Measurements from ENCODE around the gene NPB. TPM values are rescaled to one million over a fixed set of nuclear protein-coding genes. Genes with fewer than 3 reads are reported as not detected.
A peak's percentile ranks its signal among the peaks of the same experiment; 100 is the strongest.

The NPB gene
- polyA plus RNA-seq, 1 of the 3 experiments (the other 2 are of a cell fraction), result 2.4 TPM

- WGBS (ENCODE audit: low lambda C conversion rate), result 86% methylated on average over 36 of the region's 47 CpGs
- no peak overlapping the region for H3K9ac ChIP-seq
- ChIA-PET CTCF (interaction anchor here (0.6 to 2.3 kb wide), 4 partner anchors 10 to 57 kb away, joined by 3 to 9 read pairs (median 6); partner anchors contain the start of gene SIRT7), POLR2A (interaction anchor here (1.2 kb wide), 1 partner anchor 23 kb away, joined by 4 read pairs; no protein-coding TSS in a partner anchor)
- no peaks in the 10 kb centered on the region for H3K27me3 ChIP-seq (ENCODE audit: insufficient read depth)
- H3K36me3 ChIP-seq (replicated peaks in 1 of 2; ENCODE audit: control insufficient read depth in 1 of 2, insufficient read depth in 2 of 2, low read length in 1 of 2), result peaks cover 9 to 62% of the 10 kb centered on the region in 2 experiments
- H3F3A ChIP-seq (replicated peaks; ENCODE audit: insufficient read depth), result peaks cover 23% of the 10 kb centered on the region
- H3K4me1 ChIP-seq (ENCODE audit: control insufficient read depth in 1 of 2, insufficient read depth in 2 of 2, low read depth in 1 of 2, low read length in 1 of 2), result peaks cover 3 to 10% of the 10 kb centered on the region in 2 experiments; a peak in 1 of 4 replicates
- TF ChIP-seq USF1 (IDR thresholded peaks at IDR 0.05; ENCODE audit: borderline replicate concordance, low read depth) (no peak), PBX3 (IDR thresholded peaks at IDR 0.05) (no peak), FOXM1 (IDR thresholded peaks at IDR 0.05; ENCODE audit: low read depth) (no peak), POLR2AphosphoS5 (IDR thresholded peaks at IDR 0.05; ENCODE audit: low read depth, low read length) (no peak), GABPA (IDR thresholded peaks at IDR 0.05; ENCODE audit: low read depth) (no peak), SMC3 (IDR thresholded peaks at IDR 0.05; ENCODE audit: low read depth, low read length) (no peak), NRF1 (IDR thresholded peaks at IDR 0.05; ENCODE audit: low read depth, low read length) (no peak), USF2 (IDR thresholded peaks at IDR 0.05; ENCODE audit: borderline replicate concordance, low read depth, low read length) (no peak), FOXJ3 (CRISPR knock-in tag; IDR thresholded peaks at IDR 0.05) (no peak), RFX5 (IDR thresholded peaks at IDR 0.05; ENCODE audit: low read length) (no peak)
- H2AFZ ChIP-seq (ENCODE audit: low read depth), result no peak overlapping the region
- DNase-seq, result peak; percentile 51
- H4K20me1 ChIP-seq (ENCODE audit: insufficient read depth), result peaks cover 8% of the 10 kb centered on the region; the same call in 1 of the 2 replicates
- no peaks in the 10 kb centered on the region for H3K9me3 ChIP-seq
- H3K4me3 ChIP-seq (ENCODE audit: low read depth in 2 of 2, low read length in 1 of 2), result no peak overlapping the region
- H3K79me2 ChIP-seq (ENCODE audit: insufficient read depth), result no peaks in the 10 kb centered on the region
- H3K4me2 ChIP-seq, result 0 out of 2 replicates have a peak overlapping the region, but pooled peaks have one; percentile 57
- H3K9me2 ChIP-seq, result no peaks in the 10 kb centered on the region
- no peak overlapping the region for H3K27ac ChIP-seq (ENCODE audit: low read depth in 2 of 2, low read length in 1 of 2)
These were observed 796 bp downstream of the NPB start for GRCh38 chr17:81902653-81903414.

GRCh38 chr17:81903415-81903831, 1.4 kb downstream of the NPB start:
- Histone ChIP-seq H3K9ac (no peak overlapping the region), H3K27ac (ENCODE audit: low read depth in 2 of 2, low read length in 1 of 2) (no peak overlapping the region), H2AFZ (ENCODE audit: low read depth) (no peak overlapping the region), H3K27me3 (ENCODE audit: insufficient read depth) (no peaks in the 10 kb centered on the region), H3K9me2 (no peaks in the 10 kb centered on the region), H3K79me2 (ENCODE audit: insufficient read depth) (no peaks in the 10 kb centered on the region), H3K9me3 (no peaks in the 10 kb centered on the region), H3K4me3 (ENCODE audit: low read depth in 2 of 2, low read length in 1 of 2) (no peak overlapping the region), H4K20me1 (ENCODE audit: insufficient read depth) (peaks cover 5% of the 10 kb centered on the region; the same call in 1 of the 2 replicates), H3K4me1 (ENCODE audit: control insufficient read depth in 1 of 2, insufficient read depth in 2 of 2, low read depth in 1 of 2, low read length in 1 of 2) (peaks cover 0 to 10% of the 10 kb centered on the region in 2 experiments; a peak in 1 of 4 replicates), H3K4me2 (no peak overlapping the region), H3F3A (replicated peaks; ENCODE audit: insufficient read depth) (peaks cover 17% of the 10 kb centered on the region), H3K36me3 (replicated peaks in 1 of 2; ENCODE audit: control insufficient read depth in 1 of 2, insufficient read depth in 2 of 2, low read length in 1 of 2) (peaks cover 10 to 62% of the 10 kb centered on the region in 2 experiments)
- POLR2A ChIA-PET, result no interaction called here
- DNase-seq, result no peak
- CTCF ChIA-PET, result interaction anchor here (0.6 to 2.3 kb wide), 3 partner anchors 11 to 56 kb away, joined by 3 to 8 read pairs (median 3); partner anchors contain the start of gene SIRT7
- WGBS (ENCODE audit: low lambda C conversion rate), result 95% methylated on average over 7 of the region's 10 CpGs
- no peak for TF ChIP-seq SMC3 (IDR thresholded peaks at IDR 0.05; ENCODE audit: low read depth, low read length)
- no peak for TF ChIP-seq NRF1 (IDR thresholded peaks at IDR 0.05; ENCODE audit: low read depth, low read length)
- TF ChIP-seq TEAD4 (IDR thresholded peaks at IDR 0.05; ENCODE audit: borderline replicate concordance, insufficient read depth), result no peak
- no peak for TF ChIP-seq MEF2A (IDR thresholded peaks at IDR 0.05; ENCODE audit: borderline replicate concordance, low read depth)
- no peak for TF ChIP-seq FOSL2 (IDR thresholded peaks at IDR 0.05; ENCODE audit: borderline replicate concordance, low read depth)
- no peak for TF ChIP-seq GABPA (IDR thresholded peaks at IDR 0.05; ENCODE audit: low read depth)
- no peak for TF ChIP-seq CTCF (IDR thresholded peaks at IDR 0.05)
- TF ChIP-seq EZH2phosphoT487 (IDR thresholded peaks at IDR 0.05; ENCODE audit: borderline replicate concordance, low read depth), result no peak
- TF ChIP-seq MXI1 (IDR thresholded peaks at IDR 0.05; ENCODE audit: low read depth, low read length), result no peak
- no peak for TF ChIP-seq NFIC (IDR thresholded peaks at IDR 0.05; ENCODE audit: borderline replicate concordance)
- no peak for TF ChIP-seq PBX3 (IDR thresholded peaks at IDR 0.05)
- no peak for TF ChIP-seq GATA2 (CRISPR knock-in tag; IDR thresholded peaks at IDR 0.05)
- TF ChIP-seq MAX (IDR thresholded peaks at IDR 0.05; ENCODE audit: low read depth), result no peak
- no peak for TF ChIP-seq TAF1 (IDR thresholded peaks at IDR 0.05; ENCODE audit: borderline replicate concordance, low read depth, low read length)
